GM23338 (cell line): ENCODE results near the gene ZNF891. TPM values are rescaled to one million over a fixed set of nuclear protein-coding genes. Genes with fewer than 3 reads are reported as not detected.

Experiments used
- ATAC-seq: fragments of 200-7000 bp; cut with Tn5 transposase; 3 replicates; pipeline ENCODE4 v1.9.1; 2020
- DNase-seq: peaks from one replicate; pipeline ENCODE4 v3.0.0-alpha.2; 2015; ENCODE audit warnings: low spot score
- H2AFZ ChIP-seq: fragments of 200-600 bp; sonication (generic); 2 replicates; pipeline ENCODE4 v1.8.0; 2016; ENCODE audit warnings: antibody characterized with exemption, mild to moderate bottlenecking, moderate library complexity
- H3F3A ChIP-seq: fragments of 200-600 bp; sonication (generic); replicated peaks from 2 replicates; pipeline ENCODE4 v1.8.0; 2017; ENCODE audit warnings: antibody characterized with exemption, mixed run types, low read depth
- H3K27ac ChIP-seq: fragments of 200-600 bp; sonication (generic); 2 replicates; pipeline ENCODE4 v1.6.1; 2016; ENCODE audit warnings: low read depth
- H3K27me3 ChIP-seq: fragments of 200-600 bp; sonication (generic); 2 replicates; pipeline ENCODE4 v1.8.0; 2016; ENCODE audit warnings: mild to moderate bottlenecking, mixed run types, moderate library complexity; ENCODE audit not compliant: insufficient read depth
- H3K36me3 ChIP-seq: fragments of 200-600 bp; sonication (generic); 2 replicates; pipeline ENCODE4 v1.8.0; 2016; ENCODE audit warnings: mild to moderate bottlenecking; ENCODE audit not compliant: insufficient read depth
- H3K4me1 ChIP-seq: fragments of 200-600 bp; sonication (generic); 2 replicates; pipeline ENCODE4 v1.8.0; 2016; ENCODE audit warnings: mild to moderate bottlenecking, moderate library complexity; ENCODE audit not compliant: insufficient read depth
- H3K4me2 ChIP-seq: fragments of 200-600 bp; sonication (generic); 2 replicates; pipeline ENCODE4 v1.7.1; 2017; ENCODE audit warnings: mixed run types
- H3K4me3 ChIP-seq: fragments of 200-600 bp; sonication (generic); 2 replicates; pipeline ENCODE4 v1.6.1; 2016; ENCODE audit warnings: mixed run types
- H3K79me2 ChIP-seq: fragments of 200-600 bp; sonication (generic); replicated peaks from 2 replicates; pipeline ENCODE4 v1.8.0; 2017; ENCODE audit warnings: mild to moderate bottlenecking; ENCODE audit not compliant: insufficient read depth
- H3K9me2 ChIP-seq: fragments of 200-600 bp; sonication (generic); 2 replicates; pipeline ENCODE4 v1.8.0; 2017; ENCODE audit not compliant: insufficient read depth
- H4K20me1 ChIP-seq: fragments of 200-600 bp; sonication (generic); replicated peaks from 2 replicates; pipeline ENCODE4 v1.8.0; 2017; ENCODE audit warnings: mild to moderate bottlenecking; ENCODE audit not compliant: insufficient read depth
- H3K27ac Mint-ChIP-seq: 2 replicates; pipeline ENCODE4 v1.8.0; 2020; ENCODE audit warnings: inconsistent platforms, mild to moderate bottlenecking, moderate library complexity, mixed read lengths
- H3K27me3 Mint-ChIP-seq: 3 replicates; pipeline ENCODE4 v1.8.0; 2022; ENCODE audit warnings: low read depth, mild to moderate bottlenecking, moderate library complexity, mixed read lengths, inconsistent platforms; ENCODE audit not compliant: insufficient read depth, poor library complexity
- H3K36me3 Mint-ChIP-seq: 3 replicates; pipeline ENCODE4 v1.8.0; 2021; ENCODE audit warnings: low read depth, mild to moderate bottlenecking, inconsistent platforms, moderate library complexity, mixed read lengths
- H3K4me1 Mint-ChIP-seq: 3 replicates; pipeline ENCODE4 v1.8.0; 2020; ENCODE audit warnings: mild to moderate bottlenecking, inconsistent platforms, mixed read lengths
- H3K4me3 Mint-ChIP-seq: 3 replicates; pipeline ENCODE4 v1.8.0; 2021; ENCODE audit warnings: moderate library complexity, mild to moderate bottlenecking, inconsistent platforms, mixed read lengths
- H3K9me3 Mint-ChIP-seq: 3 replicates; pipeline ENCODE4 v1.8.0; 2020; ENCODE audit warnings: moderate library complexity, mild to moderate bottlenecking, inconsistent platforms, mixed read lengths
- CTCF ChIP-seq, 2 experiments: fragments of 200-600 bp in 1 of 2; sonication (generic) in 1 of 2; conservative IDR thresholded peaks; 2 replicates each; pipeline versions ENCODE4 v1.5.1 to v1.6.1; 2016 to 2017; ENCODE audit warnings: antibody characterized with exemption in 2 of 2, low read depth in 2 of 2, mild to moderate bottlenecking in 2 of 2, moderate library complexity in 1 of 2
- NANOG ChIP-seq: IDR thresholded peaks from 2 replicates; pipeline ENCODE4 v1.6.1; 2016; ENCODE audit warnings: antibody characterized with exemption, borderline replicate concordance
- ZNF462 ChIP-seq: fragments of 250-450 bp; sonication (Bioruptor Pico); IDR thresholded peaks from 2 replicates; pipeline ENCODE4 v1.5.0; 2020; ENCODE audit warnings: mild to moderate bottlenecking, moderate library complexity
- polyA plus RNA-seq: library from polyadenylated mRNA; unstranded; fragments of >200 nt; fragmentation: Nextera tagmentation; extraction: Ambion mirVana; gene quantifications from 2 replicates; pipeline ENCODE4 v1.2.1, GENCODE V29; 2016
- total RNA-seq: library from RNA; depleted of rRNA; stranded (reverse); fragments of >200 nt; shearing (Covaris generic); gene quantifications from 2 replicates; pipeline ENCODE4 v1.2.3, GENCODE V29; 2014

The ZNF891 gene
- total and polyA plus RNA-seq, 2 experiments from 2014 or later, result 1.8 to 5.4 TPM

DNA sequence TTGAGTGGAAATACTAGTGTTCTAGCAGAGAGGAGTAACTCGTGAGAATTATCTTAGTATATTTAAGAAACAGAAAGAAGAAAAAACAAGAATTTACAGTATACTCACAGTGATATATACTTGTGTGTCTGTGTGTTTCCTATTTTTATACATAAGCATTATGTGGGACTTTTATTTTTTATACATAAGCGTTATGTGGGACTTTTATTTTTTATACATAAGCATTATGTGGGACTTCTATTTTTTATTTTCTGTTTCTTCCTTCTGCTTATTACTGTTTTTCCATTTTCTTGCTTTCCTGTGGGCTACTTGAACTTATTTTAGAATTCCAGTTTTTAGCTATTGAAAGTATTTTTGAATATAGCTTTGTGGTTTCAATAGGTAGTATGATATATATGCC lies 56.2 kb downstream of the ZNF891 start (continued):
- TF ChIP-seq ZNF462 (CRISPR knock-in tag) (no peak), CTCF (conservative IDR thresholded peaks at IDR 0.05; ENCODE audit: low read depth in 2 of 2) (no peak)

DNA sequence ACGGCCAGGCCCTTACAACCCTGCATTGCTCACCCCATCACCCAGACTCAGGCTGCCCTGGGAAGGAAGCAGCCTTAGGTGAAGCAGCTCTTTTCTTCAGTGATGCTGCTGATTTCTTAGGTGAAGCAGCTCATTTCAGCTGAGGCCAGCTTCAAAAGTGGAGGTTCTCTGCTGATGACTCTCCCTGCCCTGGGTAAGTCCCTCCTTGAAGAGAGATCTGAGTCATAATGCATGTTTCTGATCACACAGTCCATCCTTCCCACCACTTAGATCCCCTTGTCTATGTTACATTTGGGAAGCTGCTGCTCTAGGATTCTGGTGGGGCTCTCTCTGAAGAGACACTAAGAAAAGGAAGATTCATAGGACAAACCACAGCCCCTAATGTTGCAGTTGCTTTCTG lies 66.5 kb downstream of the ZNF891 start:
- no peak overlapping the region for H3K4me3 Mint-ChIP-seq
- Histone ChIP-seq H3K79me2 (no peaks in the 10 kb centered on the region), H3K36me3 (peaks cover 30% of the 10 kb centered on the region), H3K27me3 (no peaks in the 10 kb centered on the region), H4K20me1 (no peaks in the 10 kb centered on the region), H3K9me2 (no peaks in the 10 kb centered on the region), H2AFZ (no peak overlapping the region), H3K4me1 (no peaks in the 10 kb centered on the region), H3K4me3 (no peak overlapping the region), H3K27ac (no peak overlapping the region), H3K4me2 (no peak overlapping the region), H3F3A (peaks cover 7% of the 10 kb centered on the region)
- H3K27me3 Mint-ChIP-seq, result peaks cover 8% of the 10 kb centered on the region
- H3K36me3 Mint-ChIP-seq, result peaks cover 77% of the 10 kb centered on the region
- no peaks in the 10 kb centered on the region for H3K4me1 Mint-ChIP-seq
- peaks cover 99% of the 10 kb centered on the region for H3K9me3 Mint-ChIP-seq
- H3K27ac Mint-ChIP-seq, result no peak overlapping the region
- ATAC-seq, result no peak
- DNase-seq, result no peak
- TF ChIP-seq ZNF462 (CRISPR knock-in tag), result no peak
- TF ChIP-seq NANOG, result no peak
